Ectodermal cell (in vitro differentiated cells): ENCODE data around the gene ITGB5.

ENCODE experiments used
- H3K27ac ChIP-seq: 2 replicates; pipeline ENCODE4 v1.7.0; 2013; ENCODE audit warnings: mild to moderate bottlenecking, low read depth, low read length; ENCODE audit not compliant: insufficient read depth, poor library complexity, severe bottlenecking
- H3K27me3 ChIP-seq: 2 replicates; pipeline ENCODE4 v1.7.0; 2013; ENCODE audit warnings: mild to moderate bottlenecking, low read length; ENCODE audit not compliant: insufficient read depth, control insufficient read depth, poor library complexity, severe bottlenecking
- H3K36me3 ChIP-seq: one replicate; pipeline ENCODE4 v1.7.0; 2013; ENCODE audit warnings: low read length; ENCODE audit not compliant: control insufficient read depth, insufficient read depth
- H3K4me1 ChIP-seq: one replicate; pipeline ENCODE4 v1.7.0; 2013; ENCODE audit warnings: low read length; ENCODE audit not compliant: control insufficient read depth, insufficient read depth
- H3K4me3 ChIP-seq: 2 replicates; pipeline ENCODE4 v1.7.0; 2013; ENCODE audit warnings: low read depth, low read length, control low read depth; ENCODE audit not compliant: insufficient read depth
- H3K9me3 ChIP-seq: 2 replicates; pipeline ENCODE4 v1.7.0; 2013; ENCODE audit warnings: mild to moderate bottlenecking, low read length, moderate library complexity; ENCODE audit not compliant: control insufficient read depth
- WGBS, 2 experiments: methylation state at CpG; one replicate each; pipeline ENCODE4 v1.1.7; 2013; ENCODE audit warnings: missing lambda C conversion rate in 2 of 2; 5-methylcytosine and 5-hydroxymethylcytosine counted together

ITGB5 gene

GRCh38 chr3:124772081-124772831 is 114.9 kb downstream of the ITGB5 start:
- 92 to 95% methylated on average over 17 of the region's 17 CpGs for WGBS, 2 experiments

GRCh38 chr3:124771083-124771445 is 116.1 kb downstream of the ITGB5 start:
- 84 to 94% methylated on average over 2 of the region's 2 CpGs for WGBS, 2 experiments
- no peak overlapping the region for H3K27ac ChIP-seq

More at GRCh38 chr3:124772081-124772831, 114.9 kb downstream of the ITGB5 start:
- Histone ChIP-seq H3K27me3 (no peaks in the 10 kb centered on the region), H3K4me1 (peaks cover 24% of the 10 kb centered on the region), H3K9me3 (no peaks in the 10 kb centered on the region), H3K27ac (no peak overlapping the region), H3K4me3 (no peak overlapping the region), H3K36me3 (no peaks in the 10 kb centered on the region)

GRCh38 chr3:124770336-124771082 is 116.7 kb downstream of the ITGB5 start:
- Histone ChIP-seq H3K4me1 (peaks cover 21% of the 10 kb centered on the region), H3K36me3 (no peaks in the 10 kb centered on the region), H3K27ac (no peak overlapping the region), H3K9me3 (no peaks in the 10 kb centered on the region), H3K27me3 (no peaks in the 10 kb centered on the region), H3K4me3 (no peak overlapping the region)
- WGBS, 2 experiments, result 78 to 79% methylated on average over 10 of the region's 10 CpGs

More at GRCh38 chr3:124771083-124771445, 116.1 kb downstream of the ITGB5 start:
- Histone ChIP-seq H3K27me3 (no peaks in the 10 kb centered on the region), H3K36me3 (no peaks in the 10 kb centered on the region), H3K4me3 (no peak overlapping the region), H3K4me1 (peaks cover 24% of the 10 kb centered on the region), H3K9me3 (no peaks in the 10 kb centered on the region)

DNA sequence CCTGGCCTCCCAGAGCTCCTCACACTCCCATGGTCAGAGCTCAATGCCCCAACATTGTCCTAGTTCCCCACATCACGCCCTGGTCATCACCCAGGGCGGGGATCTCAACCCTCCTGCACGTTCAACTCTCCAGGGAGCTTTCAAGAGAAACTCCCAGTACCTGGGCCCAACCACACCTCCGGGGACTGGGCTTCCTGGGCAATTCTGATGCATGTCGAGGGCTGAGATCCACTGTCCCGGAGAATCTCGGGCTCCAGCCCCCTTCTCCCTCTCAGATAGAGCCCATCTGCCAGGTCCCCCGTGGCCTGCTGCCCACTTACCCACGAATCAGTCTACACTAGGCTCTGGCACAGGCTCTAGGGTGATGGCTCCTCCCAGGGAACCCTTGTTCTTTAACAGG is 117.7 kb downstream of the ITGB5 start:
- Histone ChIP-seq H3K36me3 (no peaks in the 10 kb centered on the region), H3K4me1 (peaks cover 21% of the 10 kb centered on the region), H3K9me3 (no peaks in the 10 kb centered on the region), H3K27ac (no peak overlapping the region), H3K27me3 (no peaks in the 10 kb centered on the region), H3K4me3 (no peak overlapping the region)
- WGBS, 2 experiments, result 95 to 96% methylated on average over 9 of the region's 9 CpGs

DNA sequence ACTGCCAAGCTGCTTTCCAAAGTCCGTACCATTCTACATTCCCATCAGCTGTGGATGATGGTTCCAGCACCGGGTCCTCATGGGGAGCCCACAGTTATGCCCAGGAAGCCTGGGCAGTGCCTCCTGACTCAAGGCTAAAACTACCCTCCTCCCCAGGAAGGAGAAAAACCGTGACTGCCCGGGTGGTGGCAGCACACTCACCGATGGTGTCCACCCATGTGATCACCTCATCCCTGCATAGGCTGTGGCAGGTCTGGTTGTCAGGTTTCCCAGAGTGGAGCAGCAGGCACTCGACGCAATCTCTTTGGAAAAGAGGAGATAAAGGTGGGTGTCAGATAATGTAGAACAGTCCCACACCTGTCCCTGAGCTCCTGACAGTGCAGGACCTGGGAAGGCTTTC is 118.4 kb downstream of the ITGB5 start:
- no peaks in the 10 kb centered on the region for H3K9me3 ChIP-seq
- H3K4me3 ChIP-seq, result no peak overlapping the region
- no peaks in the 10 kb centered on the region for H3K27me3 ChIP-seq
- 75% methylated on average over 7 of the region's 7 CpGs for WGBS, 2 experiments
- H3K27ac ChIP-seq, result no peak overlapping the region
- H3K4me1 ChIP-seq, result peaks cover 16% of the 10 kb centered on the region
- no peaks in the 10 kb centered on the region for H3K36me3 ChIP-seq

DNA sequence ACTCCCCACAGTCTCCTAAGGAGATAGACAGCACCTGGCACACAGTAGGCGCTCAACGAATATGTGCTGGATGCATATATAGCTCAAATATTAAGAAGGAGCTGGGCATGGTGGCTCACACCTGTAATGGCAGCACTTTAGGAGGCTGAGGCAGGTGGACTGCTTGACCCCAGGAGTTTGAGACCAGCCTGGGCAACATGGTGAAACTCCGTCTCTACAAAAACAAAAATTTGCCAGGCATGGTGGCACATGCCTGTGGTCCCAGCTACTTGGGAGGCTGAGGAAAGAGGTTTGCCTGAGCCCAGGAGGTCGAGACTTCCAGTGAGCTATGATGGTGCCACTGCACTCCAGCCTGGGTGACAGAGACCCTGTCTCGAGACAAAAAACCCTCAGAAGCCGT is 119.5 kb downstream of the ITGB5 start:
- no peak overlapping the region for H3K27ac ChIP-seq
- WGBS, 2 experiments, result 89 to 92% methylated on average over 6 of the region's 6 CpGs
- no peaks in the 10 kb centered on the region for H3K9me3 ChIP-seq
- H3K27me3 ChIP-seq, result no peaks in the 10 kb centered on the region
- H3K4me1 ChIP-seq, result peaks cover 13% of the 10 kb centered on the region
- H3K36me3 ChIP-seq, result no peaks in the 10 kb centered on the region
- no peak overlapping the region for H3K4me3 ChIP-seq

GRCh38 chr3:124767264-124767663 is 119.9 kb downstream of the ITGB5 start:
- H3K4me3 ChIP-seq, result no peak overlapping the region
- no peaks in the 10 kb centered on the region for H3K27me3 ChIP-seq
- no peak overlapping the region for H3K27ac ChIP-seq
- 94% methylated on average over 5 of the region's 5 CpGs for WGBS, 2 experiments
- H3K9me3 ChIP-seq, result no peaks in the 10 kb centered on the region
- H3K4me1 ChIP-seq, result peaks cover 13% of the 10 kb centered on the region
- H3K36me3 ChIP-seq, result no peaks in the 10 kb centered on the region

DNA sequence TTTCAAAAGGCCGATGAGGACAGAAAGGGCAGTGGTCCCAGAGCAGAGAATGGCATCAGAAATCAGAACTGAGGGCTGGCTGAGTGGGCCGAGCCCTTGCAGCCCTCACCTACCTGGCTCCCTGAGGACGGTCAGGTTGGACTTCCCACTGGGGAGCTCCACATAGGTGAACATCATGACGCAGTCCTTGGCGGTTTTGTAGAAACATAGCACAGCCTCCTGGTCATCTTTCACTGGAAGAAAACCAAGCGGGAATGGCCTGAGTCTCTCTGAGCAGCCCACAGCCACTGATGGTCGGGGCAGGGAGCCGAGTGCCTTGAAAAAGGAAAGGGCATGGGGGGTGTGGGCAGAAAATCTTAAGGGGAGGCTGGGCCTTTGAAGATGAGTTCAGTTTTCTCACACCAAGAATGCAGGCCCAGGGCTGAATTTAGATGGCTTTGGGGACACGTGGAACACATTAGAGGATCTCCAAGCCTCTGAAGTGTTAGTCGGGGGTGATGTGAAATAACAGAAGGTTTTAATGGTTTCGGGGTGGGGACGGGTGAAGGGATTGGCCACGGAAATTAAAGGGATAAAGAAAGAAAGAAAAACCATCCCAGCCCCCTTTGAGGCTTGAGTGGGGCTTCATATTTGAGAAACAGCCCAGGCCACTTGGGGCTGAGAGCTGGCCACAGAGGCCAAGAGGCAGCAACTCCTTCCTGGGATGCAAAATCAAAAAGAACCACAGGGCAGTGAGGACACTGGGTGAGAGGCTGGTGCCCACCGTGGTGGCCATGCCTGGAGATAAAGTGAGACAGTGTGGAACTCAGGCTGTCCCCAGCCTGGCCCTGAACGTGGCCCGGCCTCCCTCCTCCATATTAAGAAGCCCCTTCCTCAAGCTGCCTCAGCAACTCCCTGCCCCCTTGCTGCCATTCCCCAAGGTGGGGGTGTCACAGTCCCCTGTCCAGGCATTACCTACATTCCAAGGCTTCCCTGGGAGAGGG is 120.8 kb downstream of the ITGB5 start:
- Histone ChIP-seq H3K27ac (no peak overlapping the region), H3K36me3 (no peaks in the 10 kb centered on the region), H3K27me3 (no peaks in the 10 kb centered on the region), H3K9me3 (no peaks in the 10 kb centered on the region), H3K4me1 (peaks cover 13% of the 10 kb centered on the region), H3K4me3 (no peak overlapping the region)
- 90 to 94% methylated on average over 16 of the region's 16 CpGs for WGBS, 2 experiments

GRCh38 chr3:124765197-124765840 is 121.8 kb downstream of the ITGB5 start:
- Histone ChIP-seq H3K36me3 (no peaks in the 10 kb centered on the region), H3K27ac (no peak overlapping the region), H3K4me1 (peaks cover 5% of the 10 kb centered on the region), H3K27me3 (no peaks in the 10 kb centered on the region), H3K4me3 (no peak overlapping the region), H3K9me3 (no peaks in the 10 kb centered on the region)
- 89 to 93% methylated on average over 5 of the region's 5 CpGs for WGBS, 2 experiments
